Right ventricle myocardium inferior (tissue), 1 donor: ENCODE data around the gene PDCD1. TPM values are rescaled to one million over a fixed set of nuclear protein-coding genes. Genes with fewer than 3 reads are reported as not detected.
A peak's percentile ranks its signal among the peaks of the same experiment; 100 is the strongest.
"Not testable (repeated sequence)": the region's sequence is repeated elsewhere in the genome, so short reads cannot be mapped to it uniquely, and the experiment has no call there.

ENCODE experiments used
- ATAC-seq: fragments of 200-7000 bp; cut with Tn5 transposase; one replicate; pipeline ENCODE4 v1.9.1; 2020; ENCODE audit warnings: mild to moderate bottlenecking, moderate library complexity
- DNase-seq: peaks from one replicate; pipeline ENCODE4 v3.0.0; 2021; ENCODE audit errors: missing footprints
- intact Hi-C: fragments of 100-400 bp; cut with DNase I; formaldehyde crosslinking; loops from one replicate; pipeline ENCODE4 v1.11.0; 2022
- total RNA-seq: library from RNA; stranded (reverse); fragmentation: NEBNext Ultra II Directional; extraction: Animal tissue kit (Norgen Biotek cat#: 25700); gene quantifications from one replicate; pipeline ENCODE4 v1.2.1, GENCODE V29; 2021
- donor health status: DM: no; HTN: yes; CAD: no; lungs with severe emphysema.

The PDCD1 gene
- total RNA-seq, 1 donor from 2014 or later: 1.2 TPM

GRCh38 chr2:241844831-241845578, 13.7 kb downstream of the PDCD1 start:
- intact Hi-C loops: no loop called here
- ATAC-seq (no peak), DNase-seq (no peak)

DNA sequence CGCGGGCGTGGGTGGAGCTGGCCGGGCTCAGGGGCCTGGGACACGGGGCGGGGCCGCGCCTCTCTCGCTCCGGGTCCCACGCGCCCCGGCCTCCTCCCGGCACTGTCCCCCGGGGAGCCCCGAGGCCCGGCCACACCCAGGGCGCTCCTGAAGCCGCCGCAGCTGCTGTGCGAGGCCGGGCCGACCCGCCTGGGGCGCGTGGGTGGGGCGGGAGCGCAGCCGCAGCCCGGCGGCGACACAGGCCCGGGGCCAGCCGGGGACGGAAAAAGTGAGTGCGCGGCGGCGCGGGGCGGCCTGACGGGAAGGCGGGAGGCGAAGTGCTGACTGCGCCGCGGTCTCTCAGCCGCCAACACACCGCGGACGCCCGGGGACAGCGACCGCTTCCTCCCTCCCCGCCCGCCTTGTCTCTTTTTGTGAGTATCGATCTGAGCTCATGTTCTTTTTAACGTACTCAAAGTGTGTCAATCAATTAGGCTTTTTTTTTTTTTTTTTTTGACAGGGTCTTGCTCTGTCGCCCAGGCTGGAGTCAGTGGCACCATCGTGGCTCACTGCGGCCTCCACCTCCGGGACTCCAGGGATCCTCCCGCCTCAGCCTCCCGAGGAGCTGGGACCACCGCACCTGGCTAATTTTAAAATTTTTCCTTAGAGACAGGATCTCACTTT, 14.5 kb downstream of the PDCD1 start:
- DNase-seq (peak; percentile 90), ATAC-seq (peak; percentile 92)
- intact Hi-C loops: no loop called here

DNA sequence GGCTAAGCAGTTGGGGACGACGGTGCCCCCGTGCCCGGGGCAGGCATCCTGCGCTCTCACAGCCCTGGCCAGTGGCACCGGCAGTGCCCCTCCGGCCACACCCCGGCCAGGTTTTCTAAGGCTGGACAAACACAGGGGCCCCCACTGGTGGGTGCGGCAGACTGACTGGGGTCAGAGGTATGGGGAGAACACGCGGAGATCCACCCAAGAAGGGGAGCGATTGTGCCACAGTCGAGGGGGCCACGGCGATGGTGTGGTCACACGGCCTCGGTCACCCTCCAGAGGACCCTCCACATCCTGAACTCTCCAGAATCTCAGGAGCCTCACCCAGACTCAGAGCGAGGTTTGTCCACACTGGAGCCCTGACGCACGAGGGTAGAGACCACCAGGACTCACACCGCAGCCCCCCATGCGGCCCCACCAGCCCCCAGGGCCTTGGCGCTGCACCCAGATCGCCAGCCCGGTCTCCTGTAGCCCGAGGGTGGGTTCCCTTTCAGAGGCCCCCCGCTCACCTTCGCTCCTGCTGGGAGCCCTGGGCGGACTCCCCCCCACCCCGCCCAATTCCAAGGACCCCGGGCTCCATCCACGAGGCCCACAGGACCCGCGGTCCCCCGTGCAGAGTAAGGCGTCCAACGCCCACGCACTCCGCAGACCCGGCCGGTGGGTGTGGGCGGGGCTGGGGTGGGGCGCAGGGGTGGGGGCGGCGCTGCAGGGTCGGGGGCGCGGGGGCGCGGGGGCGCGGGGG, 15.2 kb downstream of the PDCD1 start:
- intact Hi-C loops: no loop called here
- DNase-seq (peak; percentile 55), ATAC-seq (peak; percentile 2)

DNA sequence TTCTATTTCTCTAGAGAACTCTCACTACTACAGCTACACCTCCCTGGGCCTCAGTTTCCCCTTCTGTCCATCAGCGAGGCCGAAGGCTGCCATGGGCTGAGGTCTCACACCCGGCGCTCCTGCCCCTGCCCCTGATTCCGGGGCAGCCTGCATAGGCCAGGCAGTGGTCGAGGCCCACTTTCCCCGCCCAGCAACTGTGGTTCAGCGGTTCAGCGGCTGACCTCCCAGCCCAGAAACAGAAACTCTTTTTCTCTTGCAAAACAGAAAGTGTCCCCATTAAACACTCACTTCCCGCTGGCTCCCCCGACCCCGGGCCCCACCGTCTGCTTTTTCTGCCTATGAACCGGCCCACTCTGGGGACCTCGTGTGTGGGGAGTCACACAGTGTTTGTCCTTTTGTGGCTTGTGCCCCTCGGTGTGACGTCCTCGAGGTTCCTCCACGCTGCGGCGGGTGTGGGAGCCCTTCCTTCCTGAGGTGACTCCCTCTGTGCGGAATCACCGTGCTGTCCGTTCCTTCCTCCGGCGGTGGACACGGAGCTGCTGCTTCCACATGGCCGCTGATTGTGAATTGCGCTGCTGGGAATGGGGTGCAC, 16.0 kb downstream of the PDCD1 start:
- no peak for ATAC-seq
- intact Hi-C loops: no loop called here

GRCh38 chr2:241842067-241842415, 16.7 kb downstream of the PDCD1 start:
- ATAC-seq (no peak), DNase-seq (no peak)
- intact Hi-C loops: no loop called here

More for the DNA sequence above, 16.0 kb downstream of the PDCD1 start:
- DNase-seq: peak; percentile 66

DNA sequence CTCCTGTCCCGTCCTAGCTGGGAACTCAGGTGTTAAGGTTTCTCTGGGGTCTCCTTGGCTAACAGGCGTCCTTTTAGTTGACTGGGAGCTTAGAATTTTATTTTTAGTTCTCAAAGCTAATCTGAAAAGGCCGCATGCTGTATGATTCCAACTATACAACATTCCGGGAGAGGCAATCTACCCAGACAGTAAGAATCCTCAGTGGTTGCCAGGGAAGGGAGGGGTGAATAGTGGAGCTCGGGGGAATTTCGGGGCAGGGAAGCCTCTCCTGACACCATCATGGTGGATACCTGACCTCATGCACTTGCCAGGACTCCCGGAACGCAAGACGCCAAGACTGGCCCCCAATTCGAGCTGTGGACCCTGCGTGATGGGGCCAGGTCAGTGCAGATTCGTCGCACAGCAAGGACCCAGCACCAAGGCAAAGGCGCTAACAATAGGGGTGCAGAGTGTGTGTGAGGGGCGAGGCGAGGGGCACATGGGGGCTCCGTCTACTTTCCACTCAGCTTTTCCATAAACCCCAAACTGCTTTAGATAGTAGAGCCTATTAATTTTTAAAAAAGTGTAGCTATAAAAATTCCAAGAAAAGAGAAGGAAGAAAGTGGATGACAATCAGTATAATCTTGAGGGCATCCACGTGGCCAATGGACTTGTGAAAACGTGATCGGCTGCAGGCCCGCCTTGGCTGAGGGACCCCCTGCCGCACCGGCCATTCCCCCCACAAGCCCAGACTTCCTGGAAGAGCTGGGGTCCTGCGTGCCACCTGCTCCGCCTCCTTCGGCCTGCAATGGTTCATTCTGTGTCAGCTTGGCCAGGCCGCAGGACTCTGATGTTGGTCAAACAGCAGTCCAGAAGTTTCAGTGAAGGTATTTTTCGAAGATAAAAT, 17.3 kb downstream of the PDCD1 start:
- intact Hi-C loops: no loop called here
- no peak for DNase-seq
- ATAC-seq: peak; percentile 57

DNA sequence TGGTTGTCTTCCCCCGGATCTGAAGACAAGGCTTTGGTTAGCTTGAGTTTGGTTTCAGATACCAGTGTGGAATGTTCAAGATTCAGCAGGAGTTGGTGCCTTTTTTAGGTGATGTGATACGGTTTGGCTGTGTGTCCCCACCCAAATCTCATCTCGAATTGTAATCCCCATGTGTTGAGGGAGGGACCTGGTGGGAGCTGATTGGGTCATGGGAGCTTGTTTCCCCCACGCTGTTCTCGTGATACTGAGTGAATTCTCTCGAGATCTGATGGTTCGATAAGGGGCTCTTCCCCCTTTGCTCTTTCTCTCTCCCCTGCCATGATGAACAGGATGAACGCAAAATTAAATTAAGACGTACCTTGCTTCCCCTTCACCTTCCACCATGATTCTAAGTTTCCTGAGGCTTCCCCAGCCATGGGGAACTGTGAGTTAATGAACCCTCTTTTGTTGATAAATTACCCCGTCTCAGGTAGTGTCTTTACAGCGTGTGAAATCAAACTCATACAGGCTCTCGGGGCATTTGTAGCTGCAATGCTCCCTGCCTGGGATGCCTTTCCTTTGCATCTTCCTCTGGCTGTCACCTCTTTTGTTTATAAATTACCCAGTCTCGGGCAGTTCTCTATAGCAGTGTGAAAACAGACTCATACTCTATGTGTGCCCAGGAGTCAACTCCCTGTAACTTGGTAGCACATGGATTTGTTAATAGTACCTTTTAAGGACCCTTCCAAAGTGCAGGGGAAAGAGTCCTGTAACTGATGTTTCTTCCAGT, 21.3 kb downstream of the PDCD1 start:
- DNase-seq: no peak
- no peak for ATAC-seq
- intact Hi-C loops: no loop called here

DNA sequence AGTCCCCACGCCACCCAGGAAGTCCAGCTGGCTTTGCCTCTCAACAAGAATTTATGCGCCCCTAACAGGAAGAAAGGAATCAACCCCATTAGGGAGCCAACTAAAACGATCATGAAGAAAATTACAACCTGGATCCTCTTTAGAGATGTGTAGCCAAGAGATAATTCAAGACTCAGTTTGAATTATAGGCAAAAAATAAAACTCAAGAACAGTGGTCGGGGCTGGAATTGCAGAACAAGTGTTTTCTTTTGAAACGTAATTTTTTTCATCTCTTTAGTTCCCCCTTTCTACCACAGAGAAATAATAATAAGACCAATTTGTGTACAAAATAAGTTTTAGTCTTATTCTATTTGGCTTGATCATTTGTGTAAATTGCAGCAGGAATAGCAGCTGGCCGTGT, 22.4 kb downstream of the PDCD1 start:
- intact Hi-C loops: no loop called here
- ATAC-seq: no peak
- DNase-seq: no peak

GRCh38 chr2:241835611-241836010, 23.1 kb downstream of the PDCD1 start:
- ATAC-seq (no peak), DNase-seq (no peak)
- intact Hi-C loops: no loop called here

GRCh38 chr2:241834527-241835210, 24.0 kb downstream of the PDCD1 start:
- ATAC-seq (no peak), DNase-seq (peak; percentile 59)
- intact Hi-C loops: no loop called here

DNA sequence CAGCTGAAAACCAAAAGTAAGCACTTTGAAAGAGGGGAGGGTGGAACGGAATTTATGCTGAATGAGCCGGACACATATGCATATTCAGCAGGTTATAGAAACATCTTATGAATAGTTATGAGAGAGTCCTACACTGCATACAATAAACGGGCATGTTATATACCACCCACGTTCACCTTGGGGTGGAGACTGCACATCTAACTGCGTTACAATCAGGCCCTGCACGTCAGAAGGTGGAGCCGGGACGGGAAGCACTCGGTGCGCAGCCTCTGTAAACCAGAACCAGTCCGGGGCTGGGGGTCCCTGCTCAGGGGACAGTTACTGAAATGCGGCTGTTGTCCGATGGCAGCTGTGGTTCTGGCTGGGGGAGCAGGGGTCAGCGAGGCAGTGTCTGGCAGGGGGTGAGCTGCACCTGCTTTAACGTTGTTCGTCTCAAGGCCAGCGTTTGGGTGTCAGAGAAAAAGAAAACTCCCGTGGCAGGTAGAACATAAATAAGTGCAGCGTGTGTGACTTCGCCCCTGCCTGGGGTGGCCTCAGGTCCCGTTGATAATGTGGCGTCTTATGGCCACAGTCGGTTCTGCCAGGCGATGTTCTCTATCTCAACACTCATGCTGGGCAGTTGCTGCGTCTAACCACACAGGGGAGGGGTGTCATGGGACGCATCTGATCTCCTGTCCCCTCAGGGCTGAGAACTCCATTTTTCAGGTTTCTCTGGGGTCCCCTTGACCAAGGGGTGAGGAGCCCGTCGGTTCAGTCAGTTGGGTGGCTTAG, 24.8 kb downstream of the PDCD1 start:
- ATAC-seq, intact Hi-C loops: not testable (repeated sequence)
- peak; percentile 40 for DNase-seq

GRCh38 chr2:241833101-241833663, 25.5 kb downstream of the PDCD1 start:
- ATAC-seq (no peak), DNase-seq (no peak)
- intact Hi-C loops: no loop called here

DNA sequence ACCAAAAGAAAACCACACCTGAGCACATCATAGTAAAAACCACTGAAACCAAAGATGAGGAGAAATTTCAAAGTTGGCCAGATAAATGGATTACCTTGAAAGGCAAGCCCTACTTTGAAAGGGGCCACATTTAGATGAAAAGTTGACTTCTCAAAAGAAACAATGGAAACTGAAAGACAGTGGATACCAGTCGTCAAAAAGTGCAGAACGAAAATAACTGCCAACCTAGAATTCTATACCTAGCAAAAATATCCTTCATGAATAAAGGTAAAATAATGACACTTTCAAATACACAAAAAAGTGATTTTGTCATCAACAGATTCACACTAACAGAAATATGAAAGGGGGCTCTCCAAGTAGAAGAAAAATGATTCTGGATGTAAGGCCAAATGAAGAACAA, 31.3 kb downstream of the PDCD1 start:
- ATAC-seq (no peak), DNase-seq (no peak)
- intact Hi-C loops: no loop called here

- intact Hi-C loops, ATAC-seq: not testable (repeated sequence)
Measured at GRCh38 chr2:241823531-241824437, 34.9 kb downstream of the PDCD1 start.

GRCh38 chr2:241822264-241822623, 36.5 kb downstream of the PDCD1 start:
- intact Hi-C loops: no loop called here
- DNase-seq (no peak), ATAC-seq (no peak)

More at GRCh38 chr2:241823531-241824437, 34.9 kb downstream of the PDCD1 start:
- DNase-seq: peak; percentile 28
